Peyer's patch (tissue), 4 donors: ENCODE results near the gene CBLN4. TPM values are rescaled to one million over a fixed set of nuclear protein-coding genes. Genes with fewer than 3 reads are reported as not detected.

Experiments
- DNase-seq, 3 donors: peaks; one replicate each; pipeline ENCODE4 v3.0.0-alpha.2; 2017 to 2019
- H3K27ac ChIP-seq, 4 donors: fragments of 200-600 bp; sonication (generic); one replicate each; pipeline ENCODE4 v1.5.1; 2016 to 2019
- H3K27me3 ChIP-seq, 2 donors: fragments of 200-600 bp; sonication (generic); one replicate each; pipeline ENCODE4 v1.5.1; 2019
- H3K36me3 ChIP-seq, 3 donors: fragments of 200-600 bp; sonication (generic); one replicate each; pipeline ENCODE4 v1.5.1; 2016 to 2019
- H3K4me1 ChIP-seq, 4 donors: fragments of 200-600 bp; sonication (generic); one replicate each; pipeline ENCODE4 v1.5.1; 2016 to 2019
- H3K4me3 ChIP-seq, 4 donors: fragments of 200-600 bp; sonication (generic); 1 replicate in 3 of 4; 2 replicates in 1 of 4; pipeline ENCODE4 v1.5.1; 2016 to 2019; ENCODE audit warnings: mild to moderate bottlenecking in 1 of 4
- H3K9me3 ChIP-seq, 4 donors: fragments of 200-600 bp; sonication (generic); one replicate each; pipeline ENCODE4 v1.5.1; 2016 to 2019; ENCODE audit warnings: mild to moderate bottlenecking in 1 of 4
- CTCF ChIP-seq, 6 experiments: fragments of 450-650 bp in 4 of 6; fragments of 200-600 bp in 2 of 6; sonication (generic) in 1 of 6; IDR thresholded peaks; one replicate each; pipeline ENCODE4 v1.5.1; 2017 to 2019; ENCODE audit warnings: antibody characterized with exemption in 6 of 6, mild to moderate bottlenecking in 3 of 6, moderate library complexity in 1 of 6
- POLR2A ChIP-seq, 2 donors: fragments of 450-650 bp; IDR thresholded peaks; one replicate each; pipeline ENCODE4 v1.5.1; 2017; ENCODE audit warnings: antibody characterized with exemption in 2 of 2, mild to moderate bottlenecking in 2 of 2, moderate library complexity in 2 of 2
- total RNA-seq, 4 donors: library from RNA; depleted of rRNA; stranded (reverse); fragments of >200 nt; gene quantifications; one replicate each; pipeline ENCODE4 v1.1.0, GENCODE V29; 2016

The CBLN4 gene
- total RNA-seq, 4 donors from 2014 or later, result 0.35 TPM; not detected in 3

GRCh38 chr20:56001890-56002289 is 3.4 kb downstream of the CBLN4 start:
- no peak overlapping the region for H3K27ac ChIP-seq
- DNase-seq, result no peak
- H3K36me3 ChIP-seq, result no peaks in the 10 kb centered on the region
- no peak overlapping the region for H3K4me3 ChIP-seq
- peaks cover 0 to 24% (median 0%) of the 10 kb centered on the region in 4 donors for H3K4me1 ChIP-seq
- TF ChIP-seq POLR2A (IDR thresholded peaks at IDR 0.05), result no peak
- no peak for TF ChIP-seq CTCF (IDR thresholded peaks at IDR 0.05)
- peaks cover 0 to 3% (median 0%) of the 10 kb centered on the region in 4 donors for H3K9me3 ChIP-seq
- H3K27me3 ChIP-seq, result peaks cover 0 to 19% of the 10 kb centered on the region in 2 donors

GRCh38 chr20:56001106-56001785 is 4.1 kb downstream of the CBLN4 start:
- DNase-seq, result no peak
- TF ChIP-seq CTCF (IDR thresholded peaks at IDR 0.05) (no peak), POLR2A (IDR thresholded peaks at IDR 0.05) (no peak)

GRCh38 chr20:55978550-55978949 is 26.8 kb downstream of the CBLN4 start:
- TF ChIP-seq CTCF (IDR thresholded peaks at IDR 0.05), result no peak
- no peak for TF ChIP-seq POLR2A (IDR thresholded peaks at IDR 0.05)
- H3K27ac ChIP-seq, result no peak overlapping the region
- no peak overlapping the region for H3K4me3 ChIP-seq
- H3K27me3 ChIP-seq, result no peaks in the 10 kb centered on the region
- no peak for DNase-seq
- no peaks in the 10 kb centered on the region for H3K36me3 ChIP-seq
- no peaks in the 10 kb centered on the region for H3K4me1 ChIP-seq
- H3K9me3 ChIP-seq, result no peaks in the 10 kb centered on the region

More at GRCh38 chr20:56001106-56001785, 4.1 kb downstream of the CBLN4 start:
- H3K4me3 ChIP-seq, result no peak overlapping the region
- H3K27ac ChIP-seq, result no peak overlapping the region
- H3K9me3 ChIP-seq, result peaks cover 0 to 3% (median 0%) of the 10 kb centered on the region in 4 donors
- peaks cover 0 to 24% (median 0%) of the 10 kb centered on the region in 4 donors for H3K4me1 ChIP-seq
- no peaks in the 10 kb centered on the region for H3K36me3 ChIP-seq
- H3K27me3 ChIP-seq, result peaks cover 0 to 19% of the 10 kb centered on the region in 2 donors

GRCh38 chr20:55977690-55978459 is 27.4 kb downstream of the CBLN4 start:
- H3K27ac ChIP-seq, result no peak overlapping the region
- no peak overlapping the region for H3K4me3 ChIP-seq
- TF ChIP-seq CTCF (IDR thresholded peaks at IDR 0.05) (no peak), POLR2A (IDR thresholded peaks at IDR 0.05) (no peak)
- H3K4me1 ChIP-seq, result no peaks in the 10 kb centered on the region
- H3K9me3 ChIP-seq, result no peaks in the 10 kb centered on the region
- DNase-seq, result no peak
- no peaks in the 10 kb centered on the region for H3K36me3 ChIP-seq
- H3K27me3 ChIP-seq, result no peaks in the 10 kb centered on the region

- no peak for TF ChIP-seq POLR2A (IDR thresholded peaks at IDR 0.05)
- TF ChIP-seq CTCF (IDR thresholded peaks at IDR 0.05), result no peak
- Histone ChIP-seq H3K36me3 (no peaks in the 10 kb centered on the region), H3K9me3 (no peaks in the 10 kb centered on the region), H3K4me3 (no peak overlapping the region), H3K27me3 (no peaks in the 10 kb centered on the region), H3K4me1 (no peaks in the 10 kb centered on the region), H3K27ac (no peak overlapping the region)
- DNase-seq, result no peak
Measured at GRCh38 chr20:55974491-55975202, 30.7 kb downstream of the CBLN4 start.
